Mononuclear cell (primary cell): ENCODE results near the gene MID1. TPM values are rescaled to one million over a fixed set of nuclear protein-coding genes. Genes with fewer than 3 reads are reported as not detected.

Experiments
- H3K27me3 ChIP-seq: 2 replicates; pipeline ENCODE4 v1.6.0; 2011; ENCODE audit warnings: low read length, control low read depth; ENCODE audit not compliant: insufficient read depth
- H3K4me1 ChIP-seq: 2 replicates; pipeline ENCODE4 v1.5.1; 2011; ENCODE audit warnings: mild to moderate bottlenecking, low read length, control low read depth; ENCODE audit not compliant: insufficient read depth
- H3K4me3 ChIP-seq: 2 replicates; pipeline ENCODE4 v1.5.1; 2011; ENCODE audit warnings: mild to moderate bottlenecking, low read length, moderate library complexity
- H3K9me3 ChIP-seq: 2 replicates; pipeline ENCODE4 v1.5.1; 2011; ENCODE audit warnings: low read depth, mild to moderate bottlenecking, control low read depth, low read length
- total RNA-seq: library from RNA; depleted of rRNA; stranded (reverse); fragments of >200 nt; gene quantifications from one replicate; pipeline ENCODE4 v1.2.3, GENCODE V29; 2012

MID1 gene
- total RNA-seq, 1 donor = under 0.01 TPM

DNA sequence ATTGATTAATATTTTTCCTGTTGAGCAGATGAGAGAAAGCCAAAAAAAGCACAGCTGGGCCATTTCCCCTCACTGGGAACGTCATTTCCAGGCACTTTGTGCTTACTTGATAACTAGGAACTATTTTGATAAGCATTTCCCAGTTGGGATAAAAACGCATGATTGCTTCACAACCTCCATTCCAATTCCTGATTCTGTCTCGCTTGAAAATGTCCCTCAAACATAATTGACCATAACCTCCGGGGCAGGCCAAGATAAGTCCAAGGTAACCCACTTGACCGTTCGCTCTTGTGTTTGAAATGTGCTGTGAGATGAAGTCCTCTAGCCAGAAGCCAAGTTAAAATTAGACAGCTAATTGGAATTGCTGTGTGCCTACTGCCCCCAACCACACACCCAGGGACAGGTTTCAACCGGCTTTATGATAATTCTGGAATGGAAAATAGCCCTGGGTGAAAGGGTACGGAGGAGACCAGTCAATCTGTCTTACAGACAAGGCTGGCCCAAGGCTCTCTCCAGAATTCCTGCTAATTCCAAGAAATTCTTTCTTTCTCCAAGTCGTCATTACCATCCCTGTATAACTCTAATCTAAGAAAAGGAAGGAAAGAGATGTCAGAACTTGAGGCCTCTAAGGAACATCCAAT lies 137.1 kb downstream of the MID1 start:
- H3K4me3 ChIP-seq = no peak overlapping the region
- no peaks in the 10 kb centered on the region for H3K27me3 ChIP-seq
- no peaks in the 10 kb centered on the region for H3K9me3 ChIP-seq
- H3K4me1 ChIP-seq = no peaks in the 10 kb centered on the region

DNA sequence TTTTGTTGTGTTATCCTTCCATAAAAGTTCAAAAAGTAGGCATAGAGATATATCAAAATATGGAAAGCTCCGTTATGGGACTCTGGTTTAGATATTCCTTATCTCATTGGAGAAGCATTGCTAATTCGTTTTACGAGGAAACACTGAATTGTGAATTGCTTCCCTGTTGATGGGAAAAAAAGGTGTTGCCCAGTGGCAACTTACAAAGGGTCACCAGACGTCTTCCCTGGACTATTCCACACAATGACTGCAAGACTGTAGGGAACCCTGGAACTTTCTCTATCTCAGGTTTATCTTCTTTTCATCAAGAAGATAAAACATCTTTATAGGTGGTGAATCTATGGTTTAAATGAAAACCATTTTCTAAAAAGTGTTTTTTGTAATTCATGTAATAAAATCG lies 137.7 kb downstream of the MID1 start:
- no peak overlapping the region for H3K4me3 ChIP-seq
- H3K27me3 ChIP-seq = no peaks in the 10 kb centered on the region
- no peaks in the 10 kb centered on the region for H3K4me1 ChIP-seq
- H3K9me3 ChIP-seq = no peaks in the 10 kb centered on the region

DNA sequence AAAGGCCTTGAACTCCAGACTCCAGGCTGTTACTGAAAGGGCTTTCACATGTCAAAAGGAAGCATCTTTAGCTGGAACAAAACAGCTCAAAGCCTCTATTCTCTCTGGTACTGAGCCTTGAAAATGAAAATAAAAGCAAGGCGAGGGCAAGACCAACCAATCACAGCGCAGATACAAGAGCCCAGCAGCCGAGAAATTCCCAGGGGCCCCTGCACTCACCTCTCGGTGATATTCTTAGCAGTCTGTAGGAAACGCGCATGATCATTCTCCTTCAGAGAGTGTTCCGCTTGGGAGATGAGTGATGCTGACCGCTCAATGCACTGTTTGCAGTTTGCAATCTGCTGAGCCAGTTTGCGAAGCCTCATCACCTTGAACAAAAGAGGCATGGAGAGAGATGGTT lies 138.1 kb downstream of the MID1 start:
- no peaks in the 10 kb centered on the region for H3K9me3 ChIP-seq
- no peaks in the 10 kb centered on the region for H3K4me1 ChIP-seq
- H3K4me3 ChIP-seq = no peak overlapping the region
- H3K27me3 ChIP-seq = no peaks in the 10 kb centered on the region

DNA sequence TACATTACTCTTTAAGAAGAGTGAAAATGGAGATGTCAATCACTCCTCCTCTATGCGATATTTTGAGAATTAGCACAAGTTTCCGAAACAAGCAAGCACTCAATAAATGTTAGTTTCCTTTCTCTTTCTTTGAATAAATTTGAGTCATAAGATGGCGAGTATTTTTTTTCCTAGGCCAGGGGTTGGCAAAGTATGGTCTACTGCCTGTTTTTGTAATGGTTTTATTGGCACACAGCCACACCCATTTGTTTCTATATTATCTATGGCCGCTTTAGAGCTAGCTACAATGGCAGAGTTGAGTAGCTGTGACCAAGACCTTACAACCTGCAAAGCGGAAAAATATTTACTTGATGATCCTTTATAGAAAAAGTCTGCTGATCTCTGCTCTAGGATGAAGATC lies 139.5 kb downstream of the MID1 start:
- H3K27me3 ChIP-seq = no peaks in the 10 kb centered on the region
- no peaks in the 10 kb centered on the region for H3K9me3 ChIP-seq
- no peaks in the 10 kb centered on the region for H3K4me1 ChIP-seq
- H3K4me3 ChIP-seq = no peak overlapping the region

DNA sequence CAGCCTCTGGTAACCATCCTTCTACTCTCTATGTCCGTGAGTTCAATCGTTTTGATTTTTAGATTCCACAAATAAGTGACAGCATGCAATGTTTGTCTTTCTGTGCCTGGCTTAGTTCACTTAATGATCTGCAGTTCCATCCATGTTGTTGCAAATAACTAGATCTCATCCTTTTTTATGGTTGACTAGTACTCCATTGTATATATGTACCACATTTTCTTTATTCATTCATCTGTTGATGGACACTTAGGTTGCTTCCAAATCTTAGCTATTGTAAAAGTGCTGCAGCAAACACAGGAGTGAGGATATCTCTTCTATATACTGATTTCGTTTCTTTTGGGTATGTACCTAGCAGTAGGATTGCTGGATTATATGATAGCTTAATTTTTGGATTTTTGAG lies 140.9 kb downstream of the MID1 start:
- H3K4me1 ChIP-seq = no peaks in the 10 kb centered on the region
- H3K9me3 ChIP-seq = no peaks in the 10 kb centered on the region
- no peak overlapping the region for H3K4me3 ChIP-seq
- H3K27me3 ChIP-seq = no peaks in the 10 kb centered on the region

DNA sequence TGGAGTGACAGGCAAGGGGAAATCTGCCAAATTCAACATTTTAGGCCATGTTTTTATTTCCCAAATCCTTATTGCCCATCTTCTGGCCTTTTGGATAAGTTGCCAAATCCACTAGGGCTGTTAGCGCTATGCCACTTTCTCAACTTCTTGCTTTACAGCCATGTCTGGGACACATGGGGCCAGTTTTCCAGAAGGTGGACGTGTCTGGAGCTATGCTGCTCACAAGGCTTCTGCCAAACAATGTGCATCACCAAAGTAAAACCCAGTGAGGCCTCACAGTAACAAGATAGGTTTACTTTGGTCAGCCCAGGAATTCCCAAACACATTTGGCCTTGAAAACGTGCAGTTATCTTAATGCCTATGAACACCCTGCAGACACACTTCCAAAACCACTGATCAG lies 142.9 kb downstream of the MID1 start:
- H3K27me3 ChIP-seq = no peaks in the 10 kb centered on the region
- H3K9me3 ChIP-seq = no peaks in the 10 kb centered on the region
- no peak overlapping the region for H3K4me3 ChIP-seq
- H3K4me1 ChIP-seq = no peaks in the 10 kb centered on the region

DNA sequence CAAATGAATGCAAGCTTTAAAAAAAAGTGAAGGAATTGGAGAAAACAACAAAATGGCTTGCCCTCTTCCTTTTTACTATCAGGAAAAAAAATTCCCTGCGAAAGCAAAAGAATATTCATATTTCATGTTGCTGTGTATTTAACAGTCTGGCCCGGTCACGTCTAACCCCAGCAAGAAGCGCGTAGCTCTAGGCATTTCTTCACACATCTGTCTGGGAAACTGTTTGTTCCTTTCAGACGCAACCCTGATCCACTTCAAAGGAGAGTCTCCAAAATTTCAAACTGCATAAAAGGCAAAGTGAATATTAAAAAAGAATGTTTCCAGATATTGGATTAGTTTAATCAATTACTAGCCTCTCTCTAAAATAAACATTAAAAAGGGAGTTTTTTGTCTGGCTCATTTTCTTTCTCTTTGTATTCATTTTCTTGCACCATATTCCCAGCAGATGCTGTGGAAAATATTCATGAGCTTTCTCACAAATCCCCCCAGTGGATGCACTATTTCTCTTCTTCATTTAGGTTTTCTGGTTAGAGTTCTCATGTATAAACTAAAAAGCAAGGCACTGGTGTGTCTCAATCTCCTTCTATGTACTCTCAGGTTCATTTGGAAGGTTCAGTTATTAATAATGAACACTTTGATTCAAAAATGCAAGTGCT lies 145.3 kb downstream of the MID1 start:
- Histone ChIP-seq H3K27me3 (no peaks in the 10 kb centered on the region), H3K4me3 (no peak overlapping the region), H3K4me1 (no peaks in the 10 kb centered on the region)

DNA sequence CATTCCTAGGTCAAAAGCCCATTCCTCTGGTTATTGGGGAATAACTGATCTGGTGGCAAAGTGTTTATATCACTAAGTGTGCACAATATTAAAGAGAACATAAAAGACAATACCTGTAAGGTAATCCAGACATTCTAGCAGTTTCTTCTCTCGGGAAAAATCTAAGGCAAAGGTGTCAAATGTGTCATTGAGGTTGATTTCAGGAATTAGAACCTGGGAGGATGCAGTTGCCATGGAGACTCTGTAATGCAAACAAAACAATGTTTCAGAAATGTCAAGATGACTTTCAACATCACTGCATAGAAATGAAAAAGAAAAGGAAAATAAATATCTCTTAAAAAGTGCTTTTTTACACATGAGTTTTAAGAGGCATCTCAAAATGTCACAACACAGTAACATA lies 145.9 kb downstream of the MID1 start:
- Histone ChIP-seq H3K9me3 (no peaks in the 10 kb centered on the region), H3K4me3 (no peak overlapping the region), H3K27me3 (no peaks in the 10 kb centered on the region), H3K4me1 (no peaks in the 10 kb centered on the region)

More for the DNA sequence above, 145.3 kb downstream of the MID1 start:
- H3K9me3 ChIP-seq = no peaks in the 10 kb centered on the region

DNA sequence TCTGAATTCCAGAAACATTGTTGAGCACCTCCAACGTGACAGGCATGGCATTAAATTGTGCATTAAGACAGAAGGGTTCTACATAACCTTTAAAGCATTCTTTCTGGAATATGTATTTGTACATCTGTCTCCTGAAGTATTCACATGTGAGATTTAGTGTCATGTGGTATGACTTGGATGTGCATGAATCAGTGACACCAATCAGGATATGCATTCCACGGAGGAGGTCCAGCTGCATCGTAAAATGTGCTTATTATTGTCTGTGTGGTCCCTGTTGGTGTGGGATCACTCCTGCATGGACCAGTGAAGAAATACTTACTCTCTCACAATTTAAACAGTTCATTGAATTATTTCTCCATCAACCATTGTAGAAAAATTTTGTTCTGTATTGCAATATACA lies 149.0 kb downstream of the MID1 start:
- no peaks in the 10 kb centered on the region for H3K27me3 ChIP-seq

DNA sequence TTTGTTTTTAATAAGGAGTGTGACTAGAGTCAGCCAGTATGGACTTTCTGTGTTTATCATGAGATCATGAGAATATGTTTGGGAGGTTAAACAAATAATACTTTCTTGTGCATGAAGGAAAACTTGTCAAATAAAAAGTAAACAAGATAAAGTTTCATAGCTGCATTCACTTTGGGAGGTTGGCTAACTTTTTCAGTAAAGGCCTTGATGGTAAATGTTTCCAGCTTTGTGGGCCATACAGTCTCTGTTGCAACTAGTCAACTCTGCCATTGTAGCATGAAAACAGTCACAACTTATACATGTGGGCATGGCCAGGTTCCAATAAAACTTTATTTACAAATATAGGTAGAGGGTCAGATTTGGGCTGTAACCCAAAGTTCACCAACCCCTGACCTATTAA lies 150.4 kb downstream of the MID1 start:
- Histone ChIP-seq H3K4me3 (no peak overlapping the region), H3K27me3 (no peaks in the 10 kb centered on the region), H3K4me1 (peaks cover 3% of the 10 kb centered on the region), H3K9me3 (no peaks in the 10 kb centered on the region)

More for the DNA sequence above, 149.0 kb downstream of the MID1 start:
- Histone ChIP-seq H3K4me3 (no peak overlapping the region), H3K9me3 (no peaks in the 10 kb centered on the region), H3K4me1 (peaks cover 3% of the 10 kb centered on the region)

DNA sequence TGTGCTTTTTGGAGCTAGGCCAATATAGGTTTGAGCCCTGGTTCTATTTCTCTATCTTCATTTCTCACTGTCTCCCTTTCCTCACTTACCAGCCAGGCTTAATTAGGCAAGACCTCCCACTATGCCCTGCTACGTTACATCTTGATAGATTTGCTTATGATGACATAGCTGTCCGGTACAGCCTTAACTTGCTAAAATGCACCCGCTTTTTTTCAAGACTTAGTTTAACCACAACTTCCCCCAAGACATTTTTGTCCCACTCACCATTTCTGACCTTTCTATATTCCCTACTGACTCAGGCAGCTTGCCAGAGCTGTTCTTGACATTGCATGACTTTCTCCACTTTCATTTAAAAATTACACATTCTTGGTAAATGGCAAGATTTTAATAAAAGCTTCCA lies 152.6 kb downstream of the MID1 start:
- Histone ChIP-seq H3K4me3 (no peak overlapping the region), H3K27me3 (no peaks in the 10 kb centered on the region), H3K9me3 (no peaks in the 10 kb centered on the region), H3K4me1 (peaks cover 3% of the 10 kb centered on the region)

DNA sequence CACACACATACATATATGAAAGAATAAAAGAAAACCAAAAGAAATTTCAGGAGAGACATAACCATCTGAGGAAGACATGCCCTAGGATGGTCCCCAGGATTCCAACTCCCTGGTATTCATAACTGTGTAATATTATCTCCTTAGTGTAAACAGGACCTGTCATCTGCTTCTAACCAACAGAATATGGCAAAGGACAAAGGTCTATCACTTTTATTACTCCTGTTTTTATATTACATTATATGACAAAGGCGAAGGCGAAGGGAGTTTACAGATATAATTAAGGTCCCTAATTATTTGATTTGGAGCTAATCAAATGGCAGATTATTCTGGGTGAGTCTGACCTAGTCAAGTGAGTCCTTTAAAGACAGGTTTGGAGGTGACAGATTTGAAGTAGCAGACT lies 155.1 kb downstream of the MID1 start:
- H3K9me3 ChIP-seq = no peaks in the 10 kb centered on the region

DNA sequence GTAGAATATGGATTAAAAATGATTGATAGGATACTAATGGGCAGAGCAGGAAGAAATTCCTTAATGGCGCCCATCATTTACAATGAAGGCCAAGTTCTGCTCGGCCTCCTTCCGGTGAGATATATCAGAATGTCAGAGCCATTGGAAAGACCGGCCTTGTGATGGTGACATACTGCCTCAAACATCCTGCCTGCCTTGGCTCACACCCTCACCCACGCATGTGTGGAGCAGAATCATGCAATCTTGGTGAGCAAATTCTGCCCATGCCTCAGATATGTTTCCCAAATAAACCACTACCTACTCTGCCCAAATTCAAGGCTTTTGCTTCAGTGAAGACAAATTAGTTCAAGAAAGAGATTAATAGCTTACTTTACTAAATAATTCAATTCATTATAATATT lies 163.3 kb downstream of the MID1 start:
- H3K4me1 ChIP-seq = no peaks in the 10 kb centered on the region
- H3K27me3 ChIP-seq = no peaks in the 10 kb centered on the region
- H3K4me3 ChIP-seq = no peak overlapping the region
- no peaks in the 10 kb centered on the region for H3K9me3 ChIP-seq

More for the DNA sequence above, 155.1 kb downstream of the MID1 start:
- Histone ChIP-seq H3K4me1 (peaks cover 3% of the 10 kb centered on the region), H3K27me3 (no peaks in the 10 kb centered on the region), H3K4me3 (no peak overlapping the region)

DNA sequence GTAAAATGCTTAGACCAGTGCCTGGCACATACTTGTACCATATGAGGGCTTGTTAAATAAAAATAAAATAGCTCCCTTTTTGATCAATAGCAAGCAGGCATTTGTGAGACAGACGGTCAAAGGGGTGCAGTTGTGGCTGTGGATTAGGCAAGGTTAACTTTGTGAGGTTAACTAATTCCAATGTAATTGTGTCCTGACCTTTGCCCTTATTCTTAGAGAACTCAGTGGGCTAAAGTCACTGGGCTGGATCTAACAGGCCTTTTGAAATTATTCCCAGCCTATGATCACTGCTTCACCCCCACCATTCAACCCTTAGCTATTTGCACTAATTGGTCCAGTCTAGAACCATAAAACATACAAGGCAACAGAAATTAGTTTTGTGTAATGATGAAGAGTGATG lies 166.4 kb downstream of the MID1 start:
- H3K9me3 ChIP-seq = no peaks in the 10 kb centered on the region
- H3K4me3 ChIP-seq = no peak overlapping the region
- no peaks in the 10 kb centered on the region for H3K27me3 ChIP-seq
- H3K4me1 ChIP-seq = no peaks in the 10 kb centered on the region

DNA sequence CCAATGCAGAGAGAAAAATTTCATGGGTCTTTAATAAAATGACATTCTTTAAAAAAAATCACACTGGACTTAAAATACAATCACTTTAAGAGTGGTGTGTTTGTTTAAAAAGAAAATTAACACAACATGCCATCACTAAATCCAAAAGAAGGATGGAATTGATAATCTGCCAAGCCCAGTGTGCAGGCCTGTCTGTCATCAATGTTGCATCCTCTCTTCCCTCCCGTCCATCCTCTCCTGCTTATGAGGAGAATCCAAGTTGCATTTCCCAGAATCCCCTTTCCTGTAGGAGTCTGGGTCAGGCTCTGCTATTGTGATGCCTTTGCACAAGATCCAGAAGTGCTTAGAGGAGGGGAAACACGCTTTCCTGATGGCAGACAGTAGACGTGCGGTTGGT lies 169.4 kb downstream of the MID1 start:
- Histone ChIP-seq H3K4me3 (no peak overlapping the region), H3K27me3 (no peaks in the 10 kb centered on the region), H3K4me1 (no peaks in the 10 kb centered on the region), H3K9me3 (no peaks in the 10 kb centered on the region)
